GM10847 (cell line): Measurements from ENCODE around the gene SBNO1.

Source experiments
- POLR2A ChIP-seq: IDR thresholded peaks from 2 replicates; pipeline ENCODE4 v1.6.1; 2011; ENCODE audit not compliant: insufficient read length; ENCODE audit errors: extremely low read depth

SBNO1 gene

GRCh38 chr12:123364532-123365024 lies at the start of gene SBNO1:
Gene SBNO1, minus strand, starts transcription at chr12:123364847. Its CDS starts 14,406 bp downstream, at chr12:123350441.
- TF ChIP-seq POLR2A = peak; percentile 65

- no peak for TF ChIP-seq POLR2A
Observed at GRCh38 chr12:123410041-123410412, 45.4 kb upstream of the SBNO1 start.

GRCh38 chr12:123404581-123404980 lies 39.9 kb upstream of the SBNO1 start:
- TF ChIP-seq POLR2A = no peak

- TF ChIP-seq POLR2A = no peak
Observed at GRCh38 chr12:123401753-123402683, 37.4 kb upstream of the SBNO1 start.

- no peak for TF ChIP-seq POLR2A
Observed at GRCh38 chr12:123399255-123399617, 34.6 kb upstream of the SBNO1 start.

GRCh38 chr12:123398550-123399254 lies 34.1 kb upstream of the SBNO1 start:
- TF ChIP-seq POLR2A = no peak

- no peak for TF ChIP-seq POLR2A
Observed at GRCh38 chr12:123398177-123398549, 33.5 kb upstream of the SBNO1 start.

- no peak for TF ChIP-seq POLR2A
Observed at GRCh38 chr12:123397400-123397799, 32.8 kb upstream of the SBNO1 start.

- no peak for TF ChIP-seq POLR2A
Observed at GRCh38 chr12:123396954-123397353, 32.3 kb upstream of the SBNO1 start.

- TF ChIP-seq POLR2A = no peak
Observed at GRCh38 chr12:123396543-123396942, 31.9 kb upstream of the SBNO1 start.

GRCh38 chr12:123395236-123395635 lies 30.6 kb upstream of the SBNO1 start:
- no peak for TF ChIP-seq POLR2A

GRCh38 chr12:123393747-123394146 lies 29.1 kb upstream of the SBNO1 start:
- TF ChIP-seq POLR2A = no peak

- no peak for TF ChIP-seq POLR2A
Observed at GRCh38 chr12:123391546-123392343, 27.1 kb upstream of the SBNO1 start.

GRCh38 chr12:123390498-123391426 lies 26.1 kb upstream of the SBNO1 start:
- TF ChIP-seq POLR2A = no peak
